Urothelium cell line (cell line): ENCODE results near the gene ENAM.

ENCODE experiments used
- DNase-seq: peaks from one replicate; pipeline ENCODE4 v3.0.0; 2011; ENCODE audit warnings: low spot score, mixed read lengths
- FAIRE-seq: peaks from 2 replicates; lab custom pipeline; 2011; peaks lifted over from hg19 to GRCh38; lab: Jason Lieb, UNC

Gene ENAM, protein sequence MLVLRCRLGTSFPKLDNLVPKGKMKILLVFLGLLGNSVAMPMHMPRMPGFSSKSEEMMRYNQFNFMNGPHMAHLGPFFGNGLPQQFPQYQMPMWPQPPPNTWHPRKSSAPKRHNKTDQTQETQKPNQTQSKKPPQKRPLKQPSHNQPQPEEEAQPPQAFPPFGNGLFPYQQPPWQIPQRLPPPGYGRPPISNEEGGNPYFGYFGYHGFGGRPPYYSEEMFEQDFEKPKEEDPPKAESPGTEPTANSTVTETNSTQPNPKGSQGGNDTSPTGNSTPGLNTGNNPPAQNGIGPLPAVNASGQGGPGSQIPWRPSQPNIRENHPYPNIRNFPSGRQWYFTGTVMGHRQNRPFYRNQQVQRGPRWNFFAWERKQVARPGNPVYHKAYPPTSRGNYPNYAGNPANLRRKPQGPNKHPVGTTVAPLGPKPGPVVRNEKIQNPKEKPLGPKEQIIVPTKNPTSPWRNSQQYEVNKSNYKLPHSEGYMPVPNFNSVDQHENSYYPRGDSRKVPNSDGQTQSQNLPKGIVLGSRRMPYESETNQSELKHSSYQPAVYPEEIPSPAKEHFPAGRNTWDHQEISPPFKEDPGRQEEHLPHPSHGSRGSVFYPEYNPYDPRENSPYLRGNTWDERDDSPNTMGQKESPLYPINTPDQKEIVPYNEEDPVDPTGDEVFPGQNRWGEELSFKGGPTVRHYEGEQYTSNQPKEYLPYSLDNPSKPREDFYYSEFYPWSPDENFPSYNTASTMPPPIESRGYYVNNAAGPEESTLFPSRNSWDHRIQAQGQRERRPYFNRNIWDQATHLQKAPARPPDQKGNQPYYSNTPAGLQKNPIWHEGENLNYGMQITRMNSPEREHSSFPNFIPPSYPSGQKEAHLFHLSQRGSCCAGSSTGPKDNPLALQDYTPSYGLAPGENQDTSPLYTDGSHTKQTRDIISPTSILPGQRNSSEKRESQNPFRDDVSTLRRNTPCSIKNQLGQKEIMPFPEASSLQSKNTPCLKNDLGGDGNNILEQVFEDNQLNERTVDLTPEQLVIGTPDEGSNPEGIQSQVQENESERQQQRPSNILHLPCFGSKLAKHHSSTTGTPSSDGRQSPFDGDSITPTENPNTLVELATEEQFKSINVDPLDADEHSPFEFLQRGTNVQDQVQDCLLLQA

DNA sequence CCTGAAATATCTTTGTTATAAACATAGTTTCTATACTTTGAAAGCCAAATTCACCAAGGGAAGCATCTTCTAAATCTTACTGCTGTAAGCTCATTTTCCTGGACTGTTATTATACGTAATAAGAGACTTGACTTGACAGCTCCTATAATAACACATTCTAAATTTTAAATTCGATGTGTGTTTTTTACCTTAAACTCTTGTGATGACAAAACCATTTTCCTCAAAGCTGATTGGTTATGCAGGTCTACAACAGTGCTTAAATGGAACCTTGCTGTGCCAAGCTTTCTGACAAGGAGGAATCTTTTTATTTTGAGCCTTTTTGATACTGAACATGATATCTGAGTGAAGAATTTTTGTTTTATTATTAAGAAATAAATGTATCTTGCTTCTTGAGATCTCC, at the start of gene ENAM:
Gene ENAM (plus strand): TSS at position 301 of the 400 bp plus-strand sequence. CDS start 757 bp downstream, outside the sequence.
- DNase-seq (no peak), FAIRE-seq (no peak)

DNA sequence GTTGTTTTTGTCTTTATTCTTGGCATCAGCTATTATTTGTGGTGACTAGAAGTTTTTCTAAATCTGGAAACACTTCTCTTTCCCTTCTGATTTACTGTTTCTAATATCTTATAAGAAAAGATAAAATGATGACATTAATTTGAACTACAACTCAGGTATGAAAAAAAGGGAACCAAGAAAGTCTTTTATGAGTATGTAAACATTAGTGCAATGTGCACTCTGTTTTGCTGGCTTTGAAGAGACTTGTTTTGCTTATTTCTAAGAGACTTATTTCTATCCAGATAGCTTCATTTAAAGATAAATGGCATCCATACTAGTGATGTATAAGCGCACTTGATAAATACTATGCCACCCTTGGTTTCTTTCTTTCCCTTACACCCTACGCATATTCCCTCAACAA, 46.6 kb upstream of the ENAM start:
- DNase-seq (no peak), FAIRE-seq (no peak)

DNA sequence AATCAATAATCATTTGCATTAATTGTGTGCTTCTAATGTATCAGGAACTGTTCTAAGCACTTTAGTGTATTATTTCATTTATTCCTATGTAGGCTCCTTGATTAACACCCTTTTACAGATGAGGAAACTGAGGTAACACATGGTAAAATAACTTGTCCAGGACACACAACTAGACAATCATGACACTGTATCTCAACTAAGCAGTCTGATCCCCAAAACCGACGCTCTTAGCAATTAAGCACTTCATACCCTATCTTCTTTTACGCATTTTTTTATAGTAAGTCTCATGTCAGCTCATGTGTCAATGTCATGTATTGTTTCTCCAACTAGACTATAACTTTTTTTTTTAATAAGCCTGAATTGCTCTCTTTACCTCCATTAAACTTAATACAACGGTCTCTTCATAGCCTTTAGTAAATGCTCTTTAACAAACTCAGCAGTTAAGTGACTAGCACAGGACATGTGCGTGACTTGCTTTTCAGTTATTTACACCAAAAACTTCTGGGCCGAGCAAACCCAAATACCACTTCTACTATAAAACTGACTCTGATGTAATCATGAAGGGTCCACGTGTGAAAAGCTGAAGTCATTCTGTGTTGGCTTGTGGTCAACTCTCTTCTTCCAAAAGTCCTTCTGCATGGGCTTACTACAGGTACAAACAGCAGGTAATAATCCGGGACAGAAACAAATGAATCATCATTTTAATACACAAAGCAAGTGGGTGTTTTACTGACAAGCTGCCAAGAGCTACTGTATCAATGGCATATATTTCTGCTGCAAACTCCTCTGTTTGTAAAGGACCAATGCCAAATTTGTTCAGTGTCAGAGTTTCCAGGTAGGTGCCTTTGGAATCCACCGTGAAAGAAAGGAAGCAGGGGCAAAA, 44.4 kb upstream of the ENAM start:
- FAIRE-seq = no peak

DNA sequence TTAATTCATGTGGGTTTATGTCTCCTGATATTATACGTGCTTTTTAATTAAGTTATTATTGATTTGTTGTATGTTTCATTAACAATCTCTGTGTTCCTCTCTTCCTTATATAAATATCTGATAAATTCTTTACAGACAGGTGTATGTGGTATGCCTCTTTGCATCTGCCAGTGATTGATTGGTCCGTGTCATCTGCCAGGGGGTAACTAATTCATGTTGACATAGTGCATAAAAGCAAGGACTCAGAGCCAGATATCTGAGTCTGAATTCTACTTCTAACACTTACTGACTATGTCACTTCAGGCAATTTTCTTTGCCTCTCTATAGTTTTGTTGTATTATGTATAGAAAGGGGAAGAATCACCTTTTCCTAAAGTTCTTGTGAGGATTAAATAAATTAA, 41.7 kb upstream of the ENAM start:
- DNase-seq (no peak), FAIRE-seq (no peak)

More for the DNA sequence above, 44.4 kb upstream of the ENAM start:
- peak; percentile 47 for DNase-seq

DNA sequence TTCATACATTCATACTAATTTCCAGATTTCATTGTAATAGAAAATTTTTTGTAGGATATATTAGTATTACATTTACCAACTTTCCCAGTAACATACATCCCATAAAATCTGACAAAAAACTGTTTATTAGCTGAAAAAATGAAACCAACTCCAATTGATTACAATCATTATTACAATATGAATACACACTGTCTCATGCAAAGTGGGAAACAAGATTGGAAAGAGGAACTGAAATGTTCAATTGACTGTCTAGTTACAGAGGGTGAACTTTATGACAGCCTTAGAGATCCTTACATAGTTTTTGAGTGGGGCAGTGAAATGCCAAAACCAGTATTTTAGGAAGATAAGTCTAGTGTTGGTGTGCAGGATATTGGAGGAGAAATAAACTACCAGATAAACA, 38.8 kb upstream of the ENAM start:
- DNase-seq = no peak
- FAIRE-seq = no peak

DNA sequence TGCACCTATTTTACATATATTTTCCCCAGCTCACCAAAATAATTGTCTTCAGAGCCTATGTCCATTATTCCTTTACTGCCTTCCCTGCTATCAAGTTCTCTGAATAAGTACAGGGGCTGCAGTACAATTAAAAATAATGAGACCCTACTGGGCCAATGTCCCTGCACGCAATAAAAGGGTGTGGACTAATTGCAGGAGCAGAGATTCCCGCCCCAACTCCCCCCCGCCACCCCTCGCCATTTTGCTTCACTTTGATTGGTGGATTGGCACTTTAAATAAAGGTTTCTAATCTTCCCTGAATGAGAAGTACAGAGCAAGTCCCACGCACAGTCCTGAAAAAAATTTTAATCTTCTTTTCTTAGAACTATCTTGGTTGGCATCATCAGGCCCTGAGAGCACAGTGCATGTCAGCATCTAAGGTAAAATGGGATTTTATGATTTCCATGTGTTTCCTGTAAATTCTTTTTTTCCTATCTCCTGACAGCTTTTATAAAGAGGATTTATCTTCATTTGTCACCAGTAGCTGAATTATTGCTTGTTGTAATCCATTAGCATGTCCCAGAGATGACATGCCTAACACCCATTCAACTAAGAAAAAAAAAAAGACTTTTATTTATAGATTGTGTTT, 36.5 kb upstream of the ENAM start, which contains the start of gene AMBN:
Gene AMBN (plus strand): TSS at position 302 of the 628 bp plus-strand sequence. CDS start 103 bp downstream, at position 405.
- no peak for FAIRE-seq
- DNase-seq = no peak

DNA sequence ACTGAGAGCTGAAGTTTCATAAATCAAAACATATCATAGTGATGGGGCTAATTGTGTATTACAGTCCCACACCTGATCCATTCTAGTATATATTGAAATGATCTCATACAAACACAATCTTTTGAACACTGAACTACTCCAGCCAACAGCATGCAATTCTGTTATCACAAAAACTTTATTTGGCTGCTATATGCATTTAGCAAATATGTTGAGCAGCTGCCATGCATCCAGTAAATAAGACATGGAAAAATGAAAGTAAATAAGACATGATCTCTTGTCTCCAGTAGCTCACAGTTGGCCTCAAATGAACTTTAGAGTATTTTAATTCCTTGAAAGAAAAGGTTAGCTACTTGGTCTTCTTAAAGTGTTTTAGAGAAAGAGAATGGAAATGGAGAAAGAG, 34.3 kb upstream of the ENAM start:
- FAIRE-seq (no peak), DNase-seq (no peak)

DNA sequence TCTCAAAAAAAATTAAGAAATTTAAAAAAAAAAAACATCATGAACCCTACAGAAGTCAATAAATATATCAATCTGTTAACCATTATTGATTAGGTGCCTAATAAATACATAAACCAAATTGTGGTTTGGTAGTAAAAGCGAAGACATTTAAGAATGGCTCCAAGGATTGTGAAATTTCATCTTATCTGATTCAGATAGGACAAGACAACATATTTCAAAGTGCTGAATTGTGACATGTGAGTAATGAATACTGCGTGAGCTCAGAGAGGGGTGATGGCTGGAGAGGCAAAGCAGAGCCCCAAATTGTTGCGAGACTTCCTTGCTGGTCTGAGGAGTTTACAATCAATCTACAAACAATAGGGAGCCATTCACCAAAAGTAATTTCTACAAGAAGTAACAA, 28.2 kb upstream of the ENAM start:
- DNase-seq (no peak), FAIRE-seq (no peak)

DNA sequence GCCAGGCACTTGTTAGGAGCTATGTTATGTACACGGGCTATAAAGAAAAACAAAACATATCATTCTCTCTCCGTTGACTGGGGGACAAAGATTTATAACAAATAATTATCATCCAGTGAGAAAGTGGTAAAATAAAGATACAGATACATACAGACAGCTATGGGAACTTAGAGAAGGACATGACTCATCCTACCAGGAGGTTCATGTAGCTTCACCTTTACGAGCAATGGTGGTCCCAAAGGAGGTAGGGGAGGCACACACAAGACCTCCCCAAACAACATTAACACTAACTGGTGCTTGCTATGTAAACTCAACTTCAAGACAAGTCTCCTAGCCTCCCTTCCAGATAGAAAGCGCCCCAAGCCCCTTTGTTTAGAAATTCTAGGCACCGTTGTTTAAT, 27.6 kb upstream of the ENAM start:
- FAIRE-seq (no peak), DNase-seq (no peak)

DNA sequence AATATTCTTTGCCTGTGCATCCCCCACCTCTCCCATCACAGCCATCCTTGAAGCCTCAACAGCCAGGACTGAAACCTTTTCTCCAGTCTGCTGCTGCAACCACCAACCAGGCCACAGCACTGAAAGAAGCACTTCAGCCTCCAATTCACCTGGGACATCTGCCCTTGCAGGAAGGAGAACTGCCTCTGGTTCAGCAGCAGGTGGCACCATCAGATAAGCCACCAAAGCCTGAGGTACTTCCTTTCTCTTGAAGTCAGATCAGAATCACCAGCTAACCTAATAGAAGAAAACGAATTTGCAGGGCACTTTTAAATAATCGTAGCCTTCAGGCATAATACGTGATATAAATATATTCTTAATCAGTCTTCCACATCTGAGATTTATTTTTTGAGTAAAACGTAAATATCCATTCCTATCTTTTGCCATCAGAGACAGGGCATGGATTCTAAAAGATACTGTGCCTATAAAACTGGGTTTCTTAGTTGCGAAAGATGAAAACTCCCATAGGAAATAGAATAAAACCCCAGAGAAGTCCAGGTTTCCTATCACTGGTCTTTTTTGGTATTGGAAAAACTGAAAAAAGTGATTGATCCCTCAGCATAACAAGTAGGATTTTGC, 27.0 kb upstream of the ENAM start:
- DNase-seq (peak; percentile 66), FAIRE-seq (no peak)

DNA sequence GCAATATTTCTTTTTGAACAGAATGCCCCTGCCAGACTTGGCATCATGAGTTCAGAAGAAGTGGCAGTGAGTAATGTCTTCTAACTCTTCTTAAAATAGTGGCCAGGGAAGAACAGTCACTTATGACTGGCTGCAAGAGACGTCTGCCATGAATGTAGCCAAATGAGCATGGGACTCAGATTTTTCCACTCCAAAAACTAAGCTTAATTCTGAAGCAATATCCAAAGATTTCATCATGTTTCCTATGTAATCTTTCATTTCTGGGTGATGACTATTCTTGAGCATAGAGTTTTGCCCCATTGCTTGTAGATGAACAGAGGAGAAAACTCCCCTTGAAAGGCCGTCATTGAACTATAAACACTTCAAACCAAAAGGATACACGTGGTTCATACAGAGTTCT, 24.7 kb upstream of the ENAM start:
- DNase-seq (no peak), FAIRE-seq (no peak)

DNA sequence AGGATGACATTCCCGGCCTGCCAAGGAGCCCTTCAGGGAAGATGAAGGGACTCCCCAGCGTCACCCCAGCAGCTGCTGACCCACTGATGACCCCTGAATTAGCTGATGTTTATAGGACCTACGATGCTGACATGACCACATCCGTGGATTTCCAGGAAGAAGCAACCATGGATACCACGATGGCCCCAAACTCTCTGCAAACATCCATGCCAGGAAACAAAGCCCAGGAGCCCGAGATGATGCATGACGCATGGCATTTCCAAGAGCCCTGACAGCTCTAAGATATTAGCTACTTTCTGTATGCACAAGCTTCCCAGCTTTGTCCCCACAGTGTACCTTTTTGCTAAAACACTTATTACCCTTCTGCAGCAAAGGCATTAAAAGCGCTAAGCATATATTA, 22.1 kb upstream of the ENAM start:
- DNase-seq = no peak
- no peak for FAIRE-seq

DNA sequence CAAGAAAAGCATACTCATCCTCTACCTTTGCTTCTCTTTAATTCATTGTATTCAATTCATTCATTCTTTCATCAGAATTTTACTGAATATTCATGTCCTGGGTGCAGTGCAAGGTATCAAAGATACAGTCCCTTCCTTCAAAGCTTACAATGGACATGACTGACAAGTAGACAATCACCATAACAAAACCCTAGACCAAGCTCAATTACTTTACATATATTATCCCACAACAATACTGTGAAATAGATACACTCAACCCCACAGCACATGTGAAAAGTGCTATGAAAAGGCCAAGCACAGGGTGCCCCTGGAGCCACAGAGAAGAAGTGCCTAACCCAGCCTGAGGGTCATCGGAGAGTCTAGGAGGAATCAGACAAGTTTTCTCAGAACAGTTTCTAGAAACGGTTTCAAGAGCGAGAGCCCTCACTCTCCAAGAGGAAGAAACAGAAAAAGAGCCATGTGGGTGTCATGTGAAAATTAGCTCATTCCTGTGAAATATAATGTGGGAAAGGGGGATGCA, 21.1 kb upstream of the ENAM start:
- DNase-seq = no peak
- FAIRE-seq = no peak

DNA sequence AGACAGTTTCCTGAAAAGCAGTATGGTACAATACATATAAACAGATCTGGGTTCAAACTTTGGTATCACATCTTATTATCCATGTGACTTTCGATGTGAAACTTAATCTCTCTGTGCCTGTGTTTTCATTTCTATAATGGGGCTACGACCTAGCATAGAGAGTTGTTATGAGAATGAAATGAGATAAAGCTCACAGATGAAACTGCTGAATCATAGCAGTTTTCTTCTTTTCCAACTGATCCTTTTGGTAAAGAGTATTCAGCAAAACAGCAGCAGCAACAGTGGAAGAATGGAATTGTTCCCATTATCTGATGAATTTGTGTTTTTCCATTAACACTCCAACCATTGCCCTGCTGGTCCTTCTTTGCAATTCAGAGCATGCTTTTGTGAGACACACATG, 20.2 kb upstream of the ENAM start:
- no peak for FAIRE-seq
- DNase-seq = no peak

DNA sequence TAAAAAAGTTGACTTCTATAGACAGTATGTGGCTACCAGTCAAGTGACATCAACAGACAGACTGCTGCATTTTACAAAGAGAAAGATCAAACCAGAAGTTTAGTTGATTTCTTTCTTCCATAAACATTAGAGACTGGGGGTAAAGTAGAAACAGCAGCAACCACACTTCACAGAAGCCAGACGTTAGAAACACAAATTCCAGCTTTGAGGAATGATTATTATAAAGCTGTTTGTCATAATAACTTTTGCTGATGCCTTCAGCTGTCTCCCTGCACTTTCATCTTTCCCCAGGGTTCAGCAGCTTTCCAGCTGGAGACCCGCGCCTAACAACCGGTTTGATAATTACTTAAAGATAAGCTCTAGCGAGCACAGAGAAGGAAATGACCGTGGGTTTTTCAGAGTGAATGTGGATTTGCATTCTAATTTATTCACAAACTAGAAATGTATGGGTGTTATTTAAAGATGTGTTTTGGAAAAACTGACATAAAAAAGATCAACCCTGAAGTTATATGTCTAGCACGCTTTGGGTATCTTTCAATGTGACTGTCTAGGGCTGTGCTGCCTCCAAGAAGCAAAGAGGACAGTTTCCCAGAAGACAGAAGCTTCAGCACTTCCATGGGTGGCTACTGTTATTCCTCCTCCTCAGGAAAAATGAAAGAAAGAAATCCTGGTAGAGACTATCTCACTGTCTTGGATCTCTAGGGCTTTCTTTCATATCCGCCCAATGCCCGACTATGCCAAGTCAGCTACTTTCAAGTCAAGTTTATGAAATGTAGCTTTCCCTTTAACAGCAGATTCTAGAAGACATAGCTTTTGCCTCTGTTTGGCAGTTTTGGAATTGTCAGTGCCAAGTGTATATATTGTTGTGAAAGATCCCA, 15.0 kb upstream of the ENAM start:
- DNase-seq (no peak), FAIRE-seq (no peak)

DNA sequence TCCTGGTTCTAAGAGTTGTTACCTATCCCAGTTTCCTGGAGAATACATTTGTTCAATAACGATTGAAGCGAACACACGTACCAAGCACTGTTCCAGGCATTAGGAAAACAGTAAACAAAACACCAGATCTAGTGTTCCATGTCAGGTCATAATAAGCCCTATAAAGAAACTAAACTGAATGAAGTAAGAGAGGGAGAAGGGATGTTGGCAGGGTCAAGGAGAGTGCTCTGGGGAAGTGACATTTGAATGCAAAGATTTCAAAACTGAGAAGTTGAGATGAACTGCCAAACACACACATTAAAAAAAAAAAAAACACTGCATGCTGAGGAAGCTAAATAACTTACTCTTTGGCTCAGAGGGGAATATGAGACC, 14.4 kb upstream of the ENAM start:
- FAIRE-seq = no peak
- DNase-seq = no peak

DNA sequence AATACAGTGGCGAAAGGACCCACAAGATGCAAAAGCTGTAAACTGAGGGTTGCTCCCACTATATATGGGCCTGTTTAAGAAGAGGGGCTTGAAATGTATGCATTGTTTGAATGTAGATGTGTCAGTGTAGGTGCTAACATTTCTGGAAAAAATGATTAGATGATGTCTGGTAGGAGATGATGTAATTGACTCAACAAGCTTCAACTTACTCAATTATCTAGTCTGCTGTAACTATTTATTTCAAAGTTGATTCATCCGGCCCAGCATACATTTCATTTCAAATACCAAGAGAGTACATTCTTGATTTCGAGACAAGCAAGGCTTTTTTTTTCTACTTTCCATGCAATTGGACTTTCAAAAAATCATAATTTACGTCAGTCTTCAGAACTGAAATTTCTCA, 9.3 kb upstream of the ENAM start:
- FAIRE-seq = no peak
- DNase-seq = no peak

DNA sequence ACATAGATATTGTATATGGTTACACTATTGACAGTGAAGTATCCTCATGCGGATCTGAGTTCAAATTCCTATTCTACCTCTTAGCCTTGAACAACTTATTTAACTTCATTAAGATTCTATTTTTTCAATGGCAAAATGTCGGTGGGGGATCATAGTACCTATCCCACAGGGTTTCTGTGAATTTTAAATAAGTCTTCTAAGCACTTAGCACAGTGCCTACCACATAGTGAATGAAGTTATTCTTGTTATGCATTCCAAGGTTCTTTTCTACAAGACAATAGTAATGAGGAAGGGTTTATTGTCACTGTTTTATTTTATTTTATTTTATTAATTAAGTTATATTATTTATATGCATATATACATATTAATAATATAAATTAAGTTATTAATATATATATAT, 8.8 kb upstream of the ENAM start:
- DNase-seq = no peak
- no peak for FAIRE-seq
